Measurements from ENCODE around the gene AHR. TPM values are rescaled to one million over a fixed set of nuclear protein-coding genes. Genes with fewer than 3 reads are reported as not detected.

The AHR gene
- total RNA-seq, 2 donors from 2014 or later = 5.6 to 6.0 TPM

DNA sequence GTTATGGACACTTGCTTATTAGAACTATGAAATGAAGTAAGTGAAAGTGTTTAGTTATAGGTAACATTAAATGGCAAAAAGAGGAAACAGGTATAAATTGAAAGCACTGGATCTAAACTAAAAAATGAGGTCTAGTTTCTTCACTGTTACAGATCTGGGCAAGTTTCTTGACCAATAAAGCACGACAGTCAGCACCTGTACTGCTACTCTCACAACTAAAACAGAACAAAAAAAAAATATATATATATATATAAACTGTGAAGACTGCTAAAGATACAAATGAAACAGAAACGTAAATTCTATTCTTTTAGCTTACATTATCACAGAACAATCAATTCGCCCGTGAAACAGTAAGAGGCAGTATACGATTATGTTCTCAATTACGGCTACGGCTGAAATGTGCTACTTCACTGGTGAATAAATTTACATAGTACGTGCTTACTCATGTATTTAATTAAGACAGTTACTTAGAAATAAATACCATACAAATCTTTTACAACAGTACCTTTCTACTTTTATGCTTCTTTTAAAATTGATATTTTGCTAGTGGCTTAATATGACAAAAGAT is 4.2 kb downstream of the AHR start:
- no peak overlapping the region for H3K27ac ChIP-seq (ENCODE audit: low read depth, low read length)
- DNase-seq = no peak
- Mint-ChIP-seq H3K4me3 (no peak overlapping the region), H3K27me3 (ENCODE audit: insufficient read depth) (peaks cover 15% of the 10 kb centered on the region), H3K36me3 (ENCODE audit: low read depth) (peaks cover 2% of the 10 kb centered on the region), H3K9me3 (peaks cover 2% of the 10 kb centered on the region), H3K4me1 (peaks cover 15% of the 10 kb centered on the region), H3K27ac (no peak overlapping the region)
- H3K36me3 ChIP-seq (ENCODE audit: control insufficient read depth, insufficient read depth, low read length) = no peaks in the 10 kb centered on the region
- no peaks in the 10 kb centered on the region for H3K4me1 ChIP-seq (ENCODE audit: control insufficient read depth, insufficient read depth, low read length)
- 94% methylated on average over 6 to 8 of the region's 8 CpGs for WGBS, 2 experiments (ENCODE audit: insufficient coverage in 1 of 2, insufficient read length in 1 of 2)
- TF ChIP-seq CTCF (conservative IDR thresholded peaks at IDR 0.05) = no peak
- no peak overlapping the region for H3K9ac ChIP-seq (ENCODE audit: extremely low read depth, low read length, poor library complexity, severe bottlenecking)
- no peaks in the 10 kb centered on the region for H3K9me3 ChIP-seq (ENCODE audit: control insufficient read depth, low read length)
- H3K4me3 ChIP-seq (ENCODE audit: low read length) = no peak overlapping the region
- H3K27me3 ChIP-seq (ENCODE audit: control insufficient read depth, insufficient read depth, low read length, poor library complexity, severe bottlenecking) = peaks cover 16% of the 10 kb centered on the region

DNA sequence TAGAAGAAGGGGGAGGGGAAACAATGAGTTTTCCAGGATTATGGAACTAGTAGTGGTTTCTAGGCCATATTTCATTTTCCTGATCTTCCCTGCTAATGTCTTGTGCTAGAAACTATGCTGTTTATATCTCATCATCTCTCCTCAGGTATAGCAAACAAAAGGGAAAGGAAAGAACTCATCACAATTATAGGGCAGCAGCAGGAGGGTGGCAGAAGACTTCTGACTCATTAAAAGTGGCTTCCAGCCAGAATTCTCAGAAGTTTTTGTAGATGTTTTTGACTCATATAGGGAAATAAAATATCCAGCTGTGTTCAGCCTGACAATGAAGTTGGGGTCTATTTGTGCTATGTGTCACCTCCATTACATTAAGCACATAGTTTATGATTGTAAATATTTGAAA is 6.5 kb downstream of the AHR start:
- H3K4me1 Mint-ChIP-seq = peaks cover 9% of the 10 kb centered on the region
- peaks cover 7% of the 10 kb centered on the region for H3K27me3 ChIP-seq (ENCODE audit: control insufficient read depth, insufficient read depth, low read length, poor library complexity, severe bottlenecking)
- TF ChIP-seq CTCF (conservative IDR thresholded peaks at IDR 0.05) = no peak
- H3K9ac ChIP-seq (ENCODE audit: extremely low read depth, low read length, poor library complexity, severe bottlenecking) = no peak overlapping the region
- H3K4me3 Mint-ChIP-seq = no peak overlapping the region
- H3K9me3 Mint-ChIP-seq = no peaks in the 10 kb centered on the region
- no peak overlapping the region for H3K27ac ChIP-seq (ENCODE audit: low read depth, low read length)
- DNase-seq = no peak
- no peaks in the 10 kb centered on the region for H3K36me3 ChIP-seq (ENCODE audit: control insufficient read depth, insufficient read depth, low read length)
- H3K27me3 Mint-ChIP-seq (ENCODE audit: insufficient read depth) = peaks cover 7% of the 10 kb centered on the region
- no peaks in the 10 kb centered on the region for H3K9me3 ChIP-seq (ENCODE audit: control insufficient read depth, low read length)
- no peak overlapping the region for H3K27ac Mint-ChIP-seq
- no peak overlapping the region for H3K4me3 ChIP-seq (ENCODE audit: low read length)
- H3K4me1 ChIP-seq (ENCODE audit: control insufficient read depth, insufficient read depth, low read length) = no peaks in the 10 kb centered on the region
- no peaks in the 10 kb centered on the region for H3K36me3 Mint-ChIP-seq (ENCODE audit: low read depth)

GRCh38 chr7:17305387-17306171 is 7.1 kb downstream of the AHR start:
- H3K4me1 Mint-ChIP-seq = peaks cover 6% of the 10 kb centered on the region
- no peak for TF ChIP-seq CTCF (conservative IDR thresholded peaks at IDR 0.05)
- H3K27me3 Mint-ChIP-seq (ENCODE audit: insufficient read depth) = peaks cover 2% of the 10 kb centered on the region
- no peaks in the 10 kb centered on the region for H3K36me3 ChIP-seq (ENCODE audit: control insufficient read depth, insufficient read depth, low read length)
- H3K27me3 ChIP-seq (ENCODE audit: control insufficient read depth, insufficient read depth, low read length, poor library complexity, severe bottlenecking) = peaks cover under 1% of the 10 kb centered on the region
- WGBS, 2 experiments (ENCODE audit: insufficient coverage in 1 of 2, insufficient read length in 1 of 2) = 92 to 94% methylated on average over 5 to 6 of the region's 6 CpGs
- H3K4me3 ChIP-seq (ENCODE audit: low read length) = no peak overlapping the region
- no peaks in the 10 kb centered on the region for H3K9me3 ChIP-seq (ENCODE audit: control insufficient read depth, low read length)
- no peaks in the 10 kb centered on the region for H3K4me1 ChIP-seq (ENCODE audit: control insufficient read depth, insufficient read depth, low read length)
- H3K4me3 Mint-ChIP-seq = no peak overlapping the region
- no peak overlapping the region for H3K27ac ChIP-seq (ENCODE audit: low read depth, low read length)
- no peaks in the 10 kb centered on the region for H3K9me3 Mint-ChIP-seq
- no peak overlapping the region for H3K27ac Mint-ChIP-seq
- H3K9ac ChIP-seq (ENCODE audit: extremely low read depth, low read length, poor library complexity, severe bottlenecking) = no peak overlapping the region
- no peak for DNase-seq
- H3K36me3 Mint-ChIP-seq (ENCODE audit: low read depth) = no peaks in the 10 kb centered on the region
